NCI-H82 treated with DMSO at 0.1 percent for 48 hours (cell line): ENCODE results near the gene NOD1.
"Not testable (repeated sequence)": the region's sequence is repeated elsewhere in the genome, so short reads cannot be mapped to it uniquely, and the experiment has no call there.

ENCODE experiments used
- DNase-seq: peaks from one replicate; lab custom pipeline; 2025; ENCODE audit not compliant: unreplicated experiment; lab: John Stamatoyannopoulos, UW

The NOD1 gene

DNA sequence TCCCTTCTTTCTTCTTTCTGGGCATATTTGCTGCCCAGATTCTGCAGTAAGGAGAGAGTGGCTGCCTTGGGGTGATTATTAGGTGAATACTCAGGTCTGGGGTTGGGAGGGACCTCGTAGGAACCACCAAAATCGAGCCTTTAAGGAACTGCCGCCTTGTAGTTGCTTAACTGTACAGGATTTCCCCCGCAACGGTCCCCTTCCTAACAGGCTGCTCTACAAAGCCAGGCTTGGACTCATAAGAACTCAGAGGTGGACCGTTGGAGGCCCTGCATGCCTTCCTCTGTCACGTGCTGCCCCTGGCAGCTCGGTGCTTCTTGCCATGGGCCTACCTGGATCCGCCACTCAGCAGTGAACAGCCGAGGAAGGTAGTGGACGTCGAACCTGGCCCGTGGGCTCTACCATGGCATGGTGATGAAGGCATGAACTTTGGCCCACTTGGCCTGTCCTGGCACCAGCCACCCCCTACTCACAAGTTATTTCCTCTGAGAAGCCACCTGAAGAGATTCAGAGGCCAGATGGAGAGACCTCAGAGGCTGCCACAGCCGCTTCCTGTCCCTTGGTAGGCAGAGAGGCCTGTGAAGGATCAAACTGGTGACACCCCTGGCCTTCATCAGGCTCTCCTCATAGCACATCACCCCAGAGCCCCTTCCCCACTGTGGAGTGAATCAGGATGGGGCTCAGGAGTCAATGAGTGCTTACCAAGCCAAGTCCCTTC is 54.6 kb downstream of the NOD1 start:
- DNase-seq = no peak

DNA sequence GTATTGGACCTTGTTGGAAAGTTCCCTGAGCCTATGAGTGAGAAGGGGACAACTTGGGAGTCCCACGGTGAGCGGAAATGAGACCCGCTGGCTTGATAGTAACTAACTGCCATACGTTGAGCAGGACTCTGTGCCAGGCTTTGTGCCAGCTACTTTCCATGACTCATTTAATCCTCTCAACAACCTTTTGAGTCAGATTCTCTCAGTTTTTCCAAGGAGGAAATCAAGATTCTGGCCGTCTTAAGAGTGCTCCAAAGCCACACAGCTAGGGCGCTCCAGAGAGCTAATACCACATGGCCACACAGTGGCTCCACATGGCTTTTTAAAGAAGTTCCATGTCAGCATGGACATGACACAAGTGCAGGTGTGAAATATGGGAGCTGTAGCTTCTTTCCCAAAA is 55.7 kb downstream of the NOD1 start:
- DNase-seq = no peak

DNA sequence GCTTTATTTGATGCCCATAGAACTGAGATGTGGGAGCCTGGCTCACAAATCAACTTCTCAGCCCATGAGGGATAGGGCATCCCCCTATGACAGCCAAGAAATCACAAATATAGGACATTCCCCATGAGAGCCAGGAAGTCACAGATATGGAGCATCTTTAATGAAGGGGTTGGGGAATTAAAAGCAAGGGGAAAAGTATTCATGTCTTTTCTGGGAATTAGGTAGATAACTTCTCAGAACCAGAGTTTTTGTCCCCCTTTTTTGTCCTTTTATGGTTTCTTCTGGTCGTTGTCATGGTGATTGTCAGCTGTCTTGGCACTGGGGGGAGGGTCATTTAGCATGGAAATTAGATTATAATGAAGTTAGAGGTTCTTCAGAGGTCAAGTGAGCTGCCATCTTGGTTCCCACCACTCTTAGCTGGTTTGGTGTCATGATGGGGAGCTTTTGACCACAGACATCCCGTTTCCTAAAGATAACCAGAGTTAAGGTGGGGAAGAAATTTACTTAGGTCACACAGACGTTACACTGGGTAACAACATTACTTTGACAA is 56.9 kb downstream of the NOD1 start:
- DNase-seq = no peak

DNA sequence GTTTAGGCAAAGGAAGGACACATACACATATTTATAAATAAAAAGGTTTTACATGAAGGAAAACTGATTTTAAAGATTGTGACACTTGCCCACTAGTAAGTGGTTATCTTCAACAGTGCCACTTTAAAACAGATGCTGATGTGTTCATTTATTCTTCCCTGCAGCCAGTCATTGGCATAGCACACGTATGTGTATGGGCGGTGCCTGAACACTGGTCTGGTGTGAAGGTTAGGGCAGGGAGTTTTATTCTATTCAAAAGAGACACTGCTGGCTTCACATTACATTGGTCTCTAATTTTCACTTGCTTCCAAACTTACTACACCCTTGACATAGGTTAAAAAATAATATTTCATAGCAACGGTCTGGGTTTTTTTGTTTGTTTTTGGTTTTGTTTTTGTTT is 57.9 kb downstream of the NOD1 start:
- DNase-seq = no peak

DNA sequence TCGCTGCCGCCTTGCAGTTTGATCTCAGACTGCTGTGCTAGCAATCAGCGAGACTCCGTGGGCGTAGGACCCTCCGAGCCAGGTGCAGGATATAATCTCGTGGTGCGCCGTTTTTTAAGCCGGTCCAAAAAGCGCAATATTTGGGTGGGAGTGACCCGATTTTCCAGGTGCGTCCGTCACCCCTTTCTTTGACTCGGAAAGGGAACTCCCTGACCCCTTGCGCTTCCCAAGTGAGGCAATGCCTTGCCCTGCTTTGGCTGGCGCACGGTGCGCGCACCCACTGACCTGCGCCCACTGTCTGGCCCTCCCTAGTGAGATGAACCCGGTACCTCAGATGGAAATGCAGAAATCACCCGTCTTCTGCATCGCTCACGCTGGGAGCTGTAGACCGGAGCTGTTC is 58.5 kb downstream of the NOD1 start:
- DNase-seq = not testable (repeated sequence)

DNA sequence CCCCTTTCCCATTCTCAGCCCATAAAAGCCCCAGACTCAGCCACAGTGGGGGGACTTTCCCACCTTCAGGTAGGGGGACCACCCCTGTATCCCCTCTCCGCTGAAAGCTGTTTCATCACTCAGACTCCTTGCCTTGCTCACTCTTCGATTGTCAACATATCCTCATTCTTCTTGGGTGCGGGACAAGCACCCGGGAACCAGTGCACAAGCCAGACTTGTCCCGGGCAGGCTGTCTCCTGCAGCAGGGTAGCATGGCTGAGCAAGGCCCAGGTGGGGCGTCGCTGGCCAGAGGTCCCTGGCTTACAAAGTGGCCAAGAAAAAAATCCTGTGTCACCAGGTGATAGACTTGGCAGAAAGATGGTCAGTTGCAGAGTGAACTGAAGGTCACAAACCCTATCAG is 64.7 kb downstream of the NOD1 start:
- no peak for DNase-seq

DNA sequence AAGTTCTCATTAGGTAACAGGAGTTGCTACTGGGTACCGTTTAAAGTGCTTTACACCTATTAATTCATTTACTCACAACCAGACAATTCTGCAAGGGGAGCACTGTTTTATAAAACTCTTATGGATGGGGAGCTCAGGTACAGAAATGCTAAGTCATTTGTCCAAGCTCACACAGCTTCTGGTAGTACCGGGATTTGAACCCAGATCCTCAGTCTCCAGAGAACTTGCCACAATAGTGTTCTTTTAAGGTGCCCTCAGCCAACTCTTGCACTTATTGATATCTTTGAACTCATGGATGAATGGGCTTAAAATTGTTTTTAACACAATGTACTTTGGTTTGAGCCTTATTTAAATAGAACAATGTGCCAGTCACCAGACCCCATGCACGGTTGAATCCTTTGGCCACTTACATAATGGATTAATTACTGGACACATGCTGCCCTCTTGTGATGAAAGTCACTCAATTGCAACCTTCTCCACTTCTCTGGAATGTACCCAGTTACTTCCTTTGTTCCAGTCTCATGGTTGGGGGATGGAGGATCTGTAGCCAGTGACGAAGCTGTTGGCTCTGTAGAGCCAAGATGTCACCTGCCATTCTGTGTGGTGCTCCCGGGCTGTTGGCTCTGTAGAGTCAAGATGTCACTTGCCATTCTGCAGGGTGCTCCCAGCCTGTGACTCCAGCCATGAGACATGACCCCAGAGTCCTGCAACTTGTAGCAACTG is 65.6 kb downstream of the NOD1 start:
- DNase-seq = peak; percentile 12

DNA sequence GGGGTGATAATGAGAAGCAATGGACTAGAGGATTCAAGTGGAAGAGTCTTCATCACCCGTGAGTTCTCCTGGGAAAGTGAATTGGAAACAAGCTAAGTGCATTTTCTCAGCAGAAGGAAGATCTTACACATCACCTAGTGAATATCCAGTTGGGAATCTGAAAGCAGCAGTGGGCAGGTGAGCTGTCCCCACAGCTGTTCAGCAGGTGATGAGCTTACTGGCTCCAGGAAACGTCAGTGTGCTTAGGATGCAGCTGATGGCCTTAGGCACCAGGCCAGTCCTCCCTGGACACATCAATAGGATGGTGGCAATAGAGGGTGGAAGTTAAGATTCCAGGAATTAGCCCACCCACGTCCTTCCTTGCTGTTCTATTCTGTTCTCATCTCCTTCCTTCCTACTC is 66.7 kb downstream of the NOD1 start:
- DNase-seq = no peak

DNA sequence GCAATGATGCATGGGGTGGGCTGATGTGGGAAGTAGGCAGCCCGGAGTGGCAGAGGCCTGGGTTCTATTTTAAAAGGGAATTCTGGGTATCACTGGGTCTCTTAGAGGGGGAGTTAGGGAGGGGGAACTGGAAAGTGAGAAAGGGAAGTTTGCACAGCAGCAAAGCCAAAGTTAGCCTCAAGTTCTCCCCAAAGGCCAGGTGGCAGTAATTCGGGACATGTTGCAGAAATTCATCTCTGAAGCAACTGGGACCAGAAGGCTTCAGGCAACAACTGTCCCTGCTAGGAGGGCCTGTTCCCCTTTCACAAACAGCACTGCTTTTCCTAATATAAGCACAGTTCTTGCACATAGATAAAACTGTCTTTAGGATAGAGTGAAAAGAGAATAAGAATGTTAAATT is 67.4 kb downstream of the NOD1 start:
- DNase-seq = no peak

DNA sequence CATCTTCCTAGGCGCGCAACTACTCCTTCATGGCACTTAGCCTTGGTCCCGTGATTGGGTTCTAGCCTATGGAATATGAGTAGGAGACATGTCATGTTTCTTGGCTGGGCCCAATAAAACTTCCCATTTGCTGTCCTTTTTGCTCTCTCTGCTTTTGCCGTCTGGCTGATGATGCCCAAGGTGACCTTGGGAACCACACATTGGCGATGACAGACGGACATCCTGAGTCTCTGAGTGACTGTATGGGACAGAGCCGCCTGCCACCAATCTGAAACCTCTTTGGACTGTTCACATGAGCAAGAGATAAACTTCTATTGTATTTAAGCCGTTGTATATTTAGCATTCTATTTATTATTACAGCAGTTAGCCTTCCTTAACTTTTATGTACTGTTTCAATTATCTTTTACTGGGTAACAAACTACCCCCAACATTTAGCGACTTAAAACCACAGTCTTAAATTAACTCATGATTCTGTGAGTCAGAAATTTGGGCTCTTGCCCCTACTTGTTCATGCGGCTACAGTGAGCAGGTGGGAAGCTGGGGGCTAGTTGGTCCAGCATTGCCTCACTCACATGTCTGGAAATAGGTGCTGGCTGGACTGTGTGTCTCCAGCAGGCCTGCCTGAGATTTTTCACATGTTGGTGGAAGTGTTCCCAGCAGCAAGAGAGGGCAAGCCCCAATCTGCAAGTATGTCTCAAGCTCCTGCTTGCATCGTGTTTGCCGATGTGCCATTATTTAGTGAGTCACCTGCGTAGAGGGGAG is 71.7 kb downstream of the NOD1 start:
- no peak for DNase-seq

DNA sequence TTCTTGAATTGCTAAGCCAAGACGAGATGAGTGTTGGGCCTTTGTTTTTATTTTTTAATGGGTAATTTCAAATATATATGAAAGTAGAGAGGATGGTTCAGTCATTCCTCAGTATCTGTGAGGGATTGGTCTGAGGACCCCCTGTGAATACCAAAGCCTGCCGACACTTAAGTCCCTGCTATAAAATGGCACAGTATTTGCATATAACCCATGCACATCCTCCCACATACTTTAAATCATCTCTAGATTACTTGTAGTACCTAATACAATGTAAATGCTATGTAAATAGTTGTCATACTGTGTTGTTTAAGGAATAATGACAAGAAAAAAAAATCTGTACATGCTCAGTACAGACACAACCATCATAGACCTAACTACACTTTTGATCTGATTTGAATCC is 73.4 kb downstream of the NOD1 start:
- no peak for DNase-seq

DNA sequence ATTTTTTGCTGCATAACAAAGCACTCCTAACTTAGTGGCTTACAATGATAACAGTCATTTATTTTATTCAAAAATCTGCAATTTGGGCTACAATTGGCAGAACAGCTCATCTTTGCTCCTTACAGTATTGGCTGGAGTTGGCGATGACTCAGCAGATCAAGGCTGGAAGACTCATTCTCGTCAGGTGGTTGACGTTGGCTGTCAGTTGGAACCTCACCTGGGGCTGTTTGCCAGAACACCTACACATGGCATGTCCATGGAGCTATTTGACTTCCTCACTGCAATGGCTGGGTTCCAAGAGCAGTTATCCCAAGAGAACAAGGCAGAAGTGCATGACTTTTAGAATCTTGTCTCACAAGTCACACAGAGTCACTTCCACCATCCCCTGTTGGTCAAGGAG is 75.1 kb downstream of the NOD1 start:
- DNase-seq = no peak

DNA sequence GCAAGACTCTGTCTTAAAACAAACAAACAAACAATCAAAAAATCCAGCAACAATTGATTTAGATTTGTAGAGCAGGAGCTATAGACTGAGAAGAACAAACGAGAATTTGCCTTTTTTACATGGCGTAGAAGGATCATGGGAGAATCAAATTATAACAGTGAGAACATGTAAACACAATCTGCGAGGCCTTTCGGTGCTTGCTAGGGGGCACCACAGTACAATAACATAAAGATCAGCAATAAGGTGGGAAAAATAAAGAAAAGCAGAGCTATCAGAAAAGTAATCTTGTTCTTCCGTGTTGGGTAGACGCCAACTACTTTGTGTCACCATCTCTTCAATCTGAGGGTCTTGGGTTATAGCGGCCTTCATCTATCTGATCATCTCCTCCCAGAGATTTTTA is 82.2 kb downstream of the NOD1 start:
- no peak for DNase-seq

DNA sequence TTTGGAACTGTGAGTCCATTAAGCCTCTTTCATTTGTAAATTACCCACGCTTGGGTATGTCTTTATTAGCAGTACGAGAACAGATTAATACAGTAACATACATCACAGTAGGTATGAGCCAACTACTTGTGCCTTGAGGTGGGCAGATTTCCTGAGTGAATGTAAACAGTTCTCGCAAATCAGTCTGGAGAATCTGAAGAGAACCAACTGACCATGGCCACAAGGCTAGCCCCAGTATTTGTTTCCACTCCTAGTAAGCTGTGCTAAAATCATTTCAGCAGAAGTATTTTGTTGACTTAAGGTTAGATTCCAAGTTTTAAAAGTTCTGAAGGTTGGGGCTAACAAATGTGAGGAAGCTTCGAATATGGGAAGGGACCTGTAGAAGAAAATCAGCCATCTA is 82.9 kb downstream of the NOD1 start:
- DNase-seq = no peak

DNA sequence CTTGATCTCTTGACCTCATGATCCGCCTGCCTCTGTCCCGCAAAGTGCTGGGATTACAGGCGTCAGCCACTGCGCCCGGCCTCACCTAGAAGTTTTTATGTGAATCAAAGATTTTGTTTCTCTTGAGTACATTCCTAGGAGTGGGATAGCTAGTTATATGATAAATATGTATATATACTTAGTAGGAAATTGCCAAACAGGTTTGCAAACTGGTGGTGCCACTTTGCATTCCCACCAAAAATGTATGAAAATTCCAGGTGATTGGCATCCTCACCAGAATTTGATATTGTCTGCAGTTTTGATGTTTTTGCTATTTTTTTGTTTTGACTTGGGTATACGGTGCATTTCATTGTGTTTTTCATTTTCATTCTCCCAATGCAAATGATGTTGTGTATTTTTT is 86.8 kb downstream of the NOD1 start:
- no peak for DNase-seq

DNA sequence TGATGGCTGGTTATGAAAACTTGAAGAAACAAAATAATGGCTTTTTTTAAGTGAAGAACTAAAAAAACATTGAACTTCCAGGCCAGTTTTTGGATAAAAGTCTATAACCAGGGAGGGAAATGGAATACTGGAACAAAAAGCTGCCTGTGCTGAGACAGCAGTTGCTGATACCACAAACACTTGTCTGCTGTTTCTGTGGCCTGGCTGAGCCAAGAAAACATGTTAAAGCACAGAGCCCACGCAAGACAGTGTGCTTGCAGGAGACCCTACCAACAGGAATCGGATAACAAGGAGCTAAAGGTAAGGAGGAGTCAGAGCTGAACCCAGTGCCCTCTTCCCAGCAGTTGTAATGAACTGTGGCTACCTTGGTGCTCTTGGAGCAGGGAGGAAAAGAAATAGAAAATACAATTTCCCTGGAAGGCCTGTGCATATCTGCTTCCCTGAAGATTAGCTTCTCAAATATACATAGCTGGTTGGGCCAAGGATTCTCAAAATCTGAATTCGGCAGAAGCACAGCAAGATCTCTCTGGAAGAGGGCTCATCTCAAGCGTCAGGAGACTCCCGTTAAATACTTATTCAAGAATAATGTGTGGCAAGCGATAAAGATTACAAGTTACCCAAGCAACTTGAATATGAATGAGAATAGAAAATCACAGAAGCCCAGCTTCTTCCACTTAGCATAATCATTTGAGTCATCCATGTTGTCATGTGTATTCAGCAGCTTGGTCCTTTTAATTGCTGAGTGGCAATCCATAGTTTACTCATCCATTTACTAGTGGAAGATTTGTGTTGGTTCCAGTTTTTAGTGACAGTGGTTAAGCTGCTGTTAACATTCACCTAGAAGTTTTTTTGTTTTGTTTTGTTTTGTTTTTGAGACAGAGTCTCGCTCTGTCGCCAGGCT is 87.6 kb downstream of the NOD1 start:
- DNase-seq = no peak

DNA sequence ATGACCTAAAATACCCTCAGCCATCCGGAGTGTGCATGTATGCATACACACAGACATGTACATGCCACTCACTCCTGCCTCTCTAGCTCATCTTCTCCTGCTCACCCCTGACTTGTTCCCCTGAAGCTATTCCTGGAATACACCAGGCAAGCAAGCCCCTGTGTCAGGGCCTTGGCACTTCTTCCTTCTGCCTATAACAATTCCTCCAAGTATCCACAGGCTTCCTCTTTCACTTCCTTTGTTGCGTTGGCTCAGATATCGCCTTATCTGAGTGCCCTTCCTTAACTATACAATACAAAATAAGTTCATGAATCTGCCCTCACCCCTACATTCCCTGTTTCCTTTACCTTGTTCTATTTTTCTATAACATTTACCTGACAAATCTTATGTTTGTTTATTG is 88.8 kb downstream of the NOD1 start:
- DNase-seq = no peak

DNA sequence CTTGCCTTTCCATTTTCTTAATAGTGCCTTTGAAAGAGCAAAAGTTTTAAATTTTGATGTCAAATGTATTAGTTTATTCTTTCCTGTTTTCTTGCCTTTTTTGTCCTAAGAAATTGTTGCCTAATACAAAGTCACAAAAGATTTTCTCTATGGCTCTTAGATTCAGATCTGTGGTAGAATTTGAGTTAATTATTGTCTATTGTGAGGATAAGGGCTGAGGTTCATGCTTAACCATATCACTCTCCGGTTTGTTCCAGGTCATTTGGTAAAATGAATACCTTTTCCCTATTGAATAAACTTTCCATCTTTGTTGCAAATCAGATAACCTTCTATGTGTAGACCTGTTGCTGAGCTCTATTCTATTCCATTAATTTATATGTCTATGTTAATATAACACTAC is 96.0 kb downstream of the NOD1 start:
- DNase-seq = no peak

DNA sequence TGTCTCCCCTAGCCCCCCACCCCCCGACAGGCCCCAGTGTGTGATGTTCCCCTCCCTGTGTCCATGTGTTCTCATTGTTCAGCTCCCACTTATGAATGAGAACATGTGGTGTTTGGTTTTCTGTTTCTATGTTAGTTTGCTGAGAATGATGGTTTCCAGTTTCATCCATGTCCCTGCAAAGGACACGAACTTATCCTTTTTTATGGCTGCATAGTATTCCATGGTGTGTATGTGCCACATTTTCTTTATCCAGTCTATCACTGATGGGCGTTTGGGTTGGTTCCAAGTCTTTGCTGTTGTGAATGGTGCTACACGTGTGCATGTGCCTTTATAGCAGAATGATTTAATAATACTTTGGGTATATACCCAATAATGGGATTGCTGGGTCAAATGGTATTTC is 97.8 kb downstream of the NOD1 start:
- DNase-seq = not testable (repeated sequence)

DNA sequence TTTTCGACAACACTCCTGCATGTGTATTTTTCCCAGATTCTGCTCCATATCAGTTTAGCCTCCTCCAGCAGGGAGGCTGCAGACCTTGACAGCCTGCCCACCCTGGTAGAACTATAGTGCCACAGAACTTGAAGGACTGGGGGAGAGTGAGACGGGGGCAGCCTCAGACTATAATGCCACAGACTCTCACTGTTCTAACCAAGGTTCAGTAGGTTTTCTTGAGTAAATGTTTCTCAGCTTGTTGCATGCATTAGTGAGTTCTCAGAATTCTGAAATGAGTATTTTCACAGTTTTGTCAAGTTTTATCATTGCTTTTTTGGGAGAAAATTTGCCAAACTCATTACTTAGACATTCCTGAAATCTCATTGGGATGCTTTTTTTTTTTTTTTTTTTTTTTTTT is 98.3 kb downstream of the NOD1 start:
- no peak for DNase-seq

DNA sequence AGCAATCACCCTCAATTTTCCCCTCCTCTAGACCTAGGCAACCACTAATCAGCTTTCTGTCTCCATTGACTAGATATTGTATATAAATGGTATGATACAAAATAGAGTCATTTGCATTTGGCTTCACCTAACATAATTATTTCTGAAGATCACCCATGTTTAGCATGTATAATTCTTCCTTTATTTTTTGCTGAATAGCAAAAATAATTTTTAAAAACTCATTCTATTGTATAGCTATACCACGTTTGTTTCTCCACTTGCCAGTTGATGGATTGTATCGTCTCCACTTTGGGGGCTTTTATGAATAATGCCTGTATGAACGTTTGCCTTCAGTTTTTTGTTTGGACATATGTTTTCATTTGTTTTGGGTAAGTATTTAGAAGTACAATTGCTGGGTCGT is 98.8 kb downstream of the NOD1 start:
- DNase-seq = no peak
